PC-3 (cell line): Measurements from ENCODE around the gene PHF19. TPM values are rescaled to one million over a fixed set of nuclear protein-coding genes. Genes with fewer than 3 reads are reported as not detected.

Experiments used
- ATAC-seq: fragments of 200-7000 bp; cut with Tn5 transposase; 2 replicates; pipeline ENCODE4 v1.9.1; 2020; ENCODE audit warnings: mild to moderate bottlenecking, moderate library complexity
- BruUV-seq: library from RNA; stranded (reverse); fragments of 400-500 nt; replicated peaks from 2 replicates; lab custom pipeline; 2021; lab: Mats Ljungman, UMichigan
- CTCF ChIA-PET: fragments of 300-600 bp; sonication (Branson Sonifier 250); formaldehyde crosslinking; loops from one replicate; lab custom pipeline; 2022; ENCODE audit warnings: antibody characterized with exemption; lab: Charles Lee
- POLR2A ChIA-PET: fragments of 300-600 bp; sonication (Branson Sonifier 250); formaldehyde crosslinking; loops from one replicate; lab custom pipeline; 2022; ENCODE audit warnings: antibody characterized with exemption; ENCODE audit not compliant: unreplicated experiment; lab: Charles Lee
- DNase-seq: peaks from one replicate; pipeline ENCODE4 v3.0.0-alpha.2; 2015
- H2AFZ ChIP-seq: fragments of 300-600 bp; sonication (generic); 2 replicates; pipeline ENCODE4 v1.6.0; 2016; ENCODE audit warnings: antibody characterized with exemption, low read length
- H3F3A ChIP-seq: fragments of 300-600 bp; sonication (generic); one replicate; pipeline ENCODE4 v1.6.0; 2017; ENCODE audit warnings: antibody characterized with exemption, low read length, control low read depth, mild to moderate bottlenecking; ENCODE audit not compliant: unreplicated experiment
- H3K27ac ChIP-seq: fragments of 300-600 bp; sonication (generic); 2 replicates; pipeline ENCODE4 v1.5.1; 2016; ENCODE audit warnings: mild to moderate bottlenecking, low read length
- H3K27me3 ChIP-seq: fragments of 300-600 bp; sonication (generic); 2 replicates; pipeline ENCODE4 v1.6.1; 2016; ENCODE audit warnings: low read length, mixed read lengths
- H3K36me3 ChIP-seq: fragments of 300-600 bp; sonication (generic); 2 replicates; pipeline ENCODE4 v1.6.1; 2016; ENCODE audit warnings: low read depth, mixed run types, low read length, mixed read lengths
- H3K4me1 ChIP-seq: fragments of 300-600 bp; sonication (generic); 2 replicates; pipeline ENCODE4 v1.5.1; 2016; ENCODE audit warnings: low read length; ENCODE audit not compliant: insufficient read depth
- H3K4me2 ChIP-seq: fragments of 300-600 bp; sonication (generic); 2 replicates; pipeline ENCODE4 v1.6.0; 2016; ENCODE audit warnings: low read length
- H3K4me3 ChIP-seq: fragments of 300-600 bp; sonication (generic); 2 replicates; pipeline ENCODE4 v1.5.1; 2016; ENCODE audit warnings: mild to moderate bottlenecking, low read length, mixed read lengths
- H3K79me2 ChIP-seq: fragments of 300-600 bp; sonication (generic); 2 replicates; pipeline ENCODE4 v1.6.1; 2017; ENCODE audit warnings: low read length, mixed read lengths
- H3K9ac ChIP-seq: fragments of 300-600 bp; sonication (generic); 2 replicates; pipeline ENCODE4 v1.6.0; 2016; ENCODE audit warnings: mild to moderate bottlenecking, low read length
- H3K9me2 ChIP-seq: fragments of 300-600 bp; sonication (generic); replicated peaks from 2 replicates; pipeline ENCODE4 v1.6.1; 2016; ENCODE audit warnings: mixed run types, low read length, mixed read lengths
- H3K9me3 ChIP-seq: fragments of 300-600 bp; sonication (generic); 2 replicates; pipeline ENCODE4 v1.6.1; 2016; ENCODE audit warnings: low read length, mixed read lengths
- H4K20me1 ChIP-seq: fragments of 300-600 bp; sonication (generic); 2 replicates; pipeline ENCODE4 v1.6.1; 2016; ENCODE audit warnings: low read length, mixed read lengths
- CTCF ChIP-seq: fragments of 300-600 bp; sonication (generic); conservative IDR thresholded peaks from 2 replicates; pipeline ENCODE4 v1.5.1; 2017; ENCODE audit warnings: antibody characterized with exemption, low read depth, mild to moderate bottlenecking, low read length
- EZH2 ChIP-seq: fragments of 300-600 bp; sonication (generic); IDR thresholded peaks from one replicate; pipeline ENCODE4 v1.6.1; 2017; ENCODE audit warnings: antibody characterized with exemption, mild to moderate bottlenecking, low read length; ENCODE audit not compliant: unreplicated experiment
- EZH2phosphoT487 ChIP-seq: fragments of 300-600 bp; sonication (generic); IDR thresholded peaks from 2 replicates; pipeline ENCODE4 v1.6.1; 2018; ENCODE audit warnings: mild to moderate bottlenecking, antibody characterized with exemption, low read length, borderline replicate concordance
- intact Hi-C: fragments of 100-400 bp; cut with micrococcal nuclease; formaldehyde crosslinking; loops from 2 replicates; pipeline ENCODE4 v1.9.0; 2023
- total RNA-seq: library from RNA; depleted of rRNA; stranded (reverse); fragments of >200 nt; gene quantifications from 2 replicates; pipeline ENCODE4 v1.2.3, GENCODE V29; 2014

The PHF19 gene
- total RNA-seq, 1 experiment from 2014 or later: 104 TPM

- ChIA-PET CTCF (no interaction called here), POLR2A (no interaction called here)
- H3K4me2 ChIP-seq: no peak overlapping the region
- H3F3A ChIP-seq: no peaks in the 10 kb centered on the region
- no peak for DNase-seq
- H3K27me3 ChIP-seq: no peaks in the 10 kb centered on the region
- no peak overlapping the region for H3K9ac ChIP-seq
- no TSS peak for BruUV-seq
- H3K79me2 ChIP-seq: no peaks in the 10 kb centered on the region
- H3K9me2 ChIP-seq: no peaks in the 10 kb centered on the region
- H3K9me3 ChIP-seq: no peaks in the 10 kb centered on the region
- no peak overlapping the region for H2AFZ ChIP-seq
- no peak overlapping the region for H3K27ac ChIP-seq
- no peaks in the 10 kb centered on the region for H4K20me1 ChIP-seq
- peaks cover 68% of the 10 kb centered on the region for H3K36me3 ChIP-seq
- no peak for ATAC-seq
- intact Hi-C loops: no loop called here
- no peaks in the 10 kb centered on the region for H3K4me1 ChIP-seq
- TF ChIP-seq EZH2: no peak
- H3K4me3 ChIP-seq: no peak overlapping the region
Observed at GRCh38 chr9:120829650-120830049, 47.3 kb downstream of the PHF19 start.

GRCh38 chr9:120820095-120820494 lies 56.9 kb downstream of the PHF19 start:
- Histone ChIP-seq H4K20me1 (no peaks in the 10 kb centered on the region), H3K4me2 (no peak overlapping the region), H3K27ac (no peak overlapping the region), H3K9ac (no peak overlapping the region), H3K36me3 (peaks cover 47% of the 10 kb centered on the region), H3K27me3 (no peaks in the 10 kb centered on the region), H3F3A (no peaks in the 10 kb centered on the region), H3K79me2 (no peaks in the 10 kb centered on the region), H3K4me1 (no peaks in the 10 kb centered on the region), H3K4me3 (no peak overlapping the region), H3K9me2 (no peaks in the 10 kb centered on the region), H3K9me3 (no peaks in the 10 kb centered on the region), H2AFZ (no peak overlapping the region)
- no peak for ATAC-seq
- ChIA-PET POLR2A (no interaction called here), CTCF (no interaction called here)
- intact Hi-C loops: no loop called here
- no TSS peak for BruUV-seq
- TF ChIP-seq EZH2phosphoT487: no peak
- no peak for TF ChIP-seq EZH2
- TF ChIP-seq CTCF: no peak
- no peak for DNase-seq

- H3K4me2 ChIP-seq: no peak overlapping the region
- no peak for TF ChIP-seq EZH2
- TF ChIP-seq CTCF: no peak
- TF ChIP-seq EZH2phosphoT487: no peak
- H3K9me2 ChIP-seq: no peaks in the 10 kb centered on the region
- H3F3A ChIP-seq: no peaks in the 10 kb centered on the region
- H3K4me3 ChIP-seq: no peak overlapping the region
- no peaks in the 10 kb centered on the region for H4K20me1 ChIP-seq
- ATAC-seq: no peak
- no peaks in the 10 kb centered on the region for H3K79me2 ChIP-seq
- BruUV-seq: no TSS peak
- no peak overlapping the region for H3K9ac ChIP-seq
- intact Hi-C loops: no loop called here
- H3K27ac ChIP-seq: no peak overlapping the region
- no peaks in the 10 kb centered on the region for H3K4me1 ChIP-seq
- ChIA-PET CTCF (no interaction called here), POLR2A (no interaction called here)
- peaks cover 36% of the 10 kb centered on the region; the same call in 1 of the 2 replicates for H3K36me3 ChIP-seq
- H3K9me3 ChIP-seq: no peaks in the 10 kb centered on the region
- no peak for DNase-seq
- H2AFZ ChIP-seq: no peak overlapping the region
- H3K27me3 ChIP-seq: no peaks in the 10 kb centered on the region
Observed at GRCh38 chr9:120818595-120818994, 58.4 kb downstream of the PHF19 start.
